SK-N-SH (cell line): ENCODE data around the gene AP2A2.

ENCODE experiments used
- EZH2phosphoT487 ChIP-seq: fragments of 200-600 bp; sonication (generic); IDR thresholded peaks from 2 replicates; pipeline ENCODE4 v1.6.1; 2017; ENCODE audit warnings: low read depth, mixed run types, mild to moderate bottlenecking, antibody characterized with exemption, moderate library complexity, borderline replicate concordance
- TEAD4 ChIP-seq: IDR thresholded peaks from 2 replicates; pipeline ENCODE4 v1.4.0; 2012; ENCODE audit warnings: mild to moderate bottlenecking, borderline replicate concordance; ENCODE audit not compliant: insufficient read depth

GRCh38 chr11:1011320-1011698 is 85.6 kb downstream of the AP2A2 start:
- no peak for TF ChIP-seq EZH2phosphoT487
- no peak for TF ChIP-seq TEAD4
